Keratinocyte (primary cell): ENCODE data around the gene TMEM176B. TPM values are rescaled to one million over a fixed set of nuclear protein-coding genes. Genes with fewer than 3 reads are reported as not detected.

Source experiments
- DNase-seq: peaks from one replicate; pipeline ENCODE4 v3.0.0-alpha.2; 2011; ENCODE audit warnings: low read depth, missing footprints, low spot score
- FAIRE-seq: peaks from 2 replicates; lab custom pipeline; 2011; peaks lifted over from hg19 to GRCh38; lab: Jason Lieb, UNC
- H2AFZ ChIP-seq: 2 replicates; pipeline ENCODE4 v1.6.0; 2012; ENCODE audit warnings: low read length, control low read depth, inconsistent platforms; ENCODE audit not compliant: control insufficient read depth
- H3K27ac ChIP-seq: 2 replicates; pipeline ENCODE4 v1.5.1; 2011; ENCODE audit warnings: low read length; ENCODE audit not compliant: control insufficient read depth, insufficient read depth
- H3K27me3 ChIP-seq: 3 replicates; pipeline ENCODE4 v1.6.0; 2011; ENCODE audit warnings: low read length; ENCODE audit not compliant: control insufficient read depth, insufficient read depth; ENCODE audit errors: extremely low read depth
- H3K36me3 ChIP-seq, 2 experiments: 2 replicates in 1 of 2; 3 replicates in 1 of 2; pipeline ENCODE4 v1.5.1; 2011; ENCODE audit warnings: low read length in 2 of 2, mild to moderate bottlenecking in 1 of 2; ENCODE audit not compliant: control insufficient read depth in 2 of 2, insufficient read depth in 2 of 2; ENCODE audit errors: extremely low read depth in 1 of 2
- H3K4me1 ChIP-seq: 3 replicates; pipeline ENCODE4 v1.5.1; 2011; ENCODE audit warnings: low read length; ENCODE audit not compliant: control insufficient read depth, insufficient read depth; ENCODE audit errors: extremely low read depth
- H3K4me2 ChIP-seq: 3 replicates; pipeline ENCODE4 v1.6.0; 2011; ENCODE audit warnings: low read depth, low read length; ENCODE audit not compliant: control insufficient read depth, insufficient read depth; ENCODE audit errors: extremely low read depth
- H3K4me3 ChIP-seq, 3 experiments: fragments of 200-600 bp in 1 of 3; sonication (generic) in 1 of 3; 2 replicates in 2 of 3; 3 replicates in 1 of 3; pipeline ENCODE4 v1.5.1; 2011 to 2016; ENCODE audit warnings: low read length in 3 of 3, mild to moderate bottlenecking in 3 of 3, control low read depth in 2 of 3, inconsistent platforms in 1 of 3, low read depth in 1 of 3, mixed read lengths in 1 of 3, mixed run types in 1 of 3, moderate library complexity in 1 of 3; ENCODE audit not compliant: control insufficient read depth in 2 of 3, insufficient read depth in 2 of 3; ENCODE audit errors: extremely low read depth in 1 of 3
- H3K79me2 ChIP-seq: 2 replicates; pipeline ENCODE4 v1.6.0; 2012; ENCODE audit warnings: low read length; ENCODE audit not compliant: control insufficient read depth, insufficient read depth
- H3K9ac ChIP-seq: 3 replicates; pipeline ENCODE4 v1.6.0; 2011; ENCODE audit warnings: low read length; ENCODE audit not compliant: control insufficient read depth, insufficient read depth; ENCODE audit errors: extremely low read depth
- H3K9me1 ChIP-seq: 3 replicates; pipeline ENCODE4 v1.6.0; 2011; ENCODE audit warnings: low read length; ENCODE audit not compliant: control insufficient read depth, insufficient read depth; ENCODE audit errors: extremely low read depth
- H3K9me3 ChIP-seq: 2 replicates; pipeline ENCODE4 v1.5.1; 2012; ENCODE audit warnings: low read depth, low read length; ENCODE audit not compliant: control insufficient read depth
- H4K20me1 ChIP-seq: 3 replicates; pipeline ENCODE4 v1.6.0; 2011; ENCODE audit warnings: low read length; ENCODE audit not compliant: control insufficient read depth, insufficient read depth; ENCODE audit errors: extremely low read depth
- EZH2 ChIP-seq: IDR thresholded peaks from one replicate; pipeline ENCODE4 v1.6.1; 2012; ENCODE audit warnings: inconsistent platforms, mild to moderate bottlenecking, low read length, moderate library complexity
- dilution Hi-C: fragments of 300-500 bp; cut with MboI; formaldehyde crosslinking; loops from one replicate; pipeline ENCODE4 v1.7.0; 2020; ENCODE audit warnings: low sequenced_read_pairs; ENCODE audit not compliant: extremely low pct_ligation_motif_present
- polyA plus RNA-seq, 5 experiments: library from polyadenylated mRNA; depleted of rRNA in 3 of 5; stranded (reverse) in 3 of 5; stranded (forward) in 1 of 5; unstranded in 1 of 5; fragments of >200 nt; gene quantifications; 1 replicate in 1 of 5; 2 replicates in 3 of 5; 3 replicates in 1 of 5; pipeline versions ENCODE4 v1.2.1 to v1.2.3, GENCODE V29; 2011 to 2012; ENCODE audit warnings: missing spikeins in 2 of 5, low read depth in 1 of 5, low replicate concordance in 1 of 5
- TF ChIP-seq, protein P1 (sequence below), 3 experiments: IDR thresholded peaks in 1 of 3; conservative IDR thresholded peaks in 1 of 3; optimal IDR thresholded peaks in 1 of 3; 2 replicates in 2 of 3; 3 replicates in 1 of 3; pipeline versions ENCODE3 to v1.5.1; 2011; ENCODE audit warnings: low read length in 3 of 3, mild to moderate bottlenecking in 3 of 3, moderate library complexity in 2 of 3, control low read depth in 1 of 3, inconsistent platforms in 1 of 3; ENCODE audit not compliant: insufficient read depth in 2 of 3; ENCODE audit errors: extremely low read depth in 1 of 3

Gene TMEM176B
- polyA plus RNA-seq, 1 donor (not counting 4 experiments of a cell fraction or from before 2014, with no cell fraction given): not detected

DNA sequence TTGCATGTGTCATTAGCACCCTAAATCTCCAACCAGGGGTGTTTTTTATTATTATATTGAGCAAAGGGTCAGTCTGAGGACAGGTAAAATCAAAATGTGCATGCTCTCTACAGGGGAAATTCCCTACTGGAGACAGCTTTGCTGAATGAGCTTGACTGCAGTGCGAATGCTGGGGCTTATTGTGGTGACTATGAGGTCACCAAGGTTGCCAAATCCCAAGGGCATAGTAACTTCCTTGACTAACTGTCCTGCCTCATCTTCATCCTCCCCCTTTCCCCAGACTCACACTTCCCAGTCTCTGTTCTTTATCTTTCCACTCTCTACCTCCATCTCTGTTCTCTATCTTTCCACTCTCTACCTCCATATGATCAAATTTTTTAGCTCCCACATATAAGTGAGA lies 29.3 kb upstream of the TMEM176B start:
- Histone ChIP-seq H3K4me1 (no peaks in the 10 kb centered on the region), H3K9me3 (no peaks in the 10 kb centered on the region), H3K27me3 (no peaks in the 10 kb centered on the region), H3K4me2 (no peak overlapping the region), H3K27ac (no peak overlapping the region), H2AFZ (no peak overlapping the region), H3K4me3 (no peak overlapping the region), H3K9ac (no peak overlapping the region), H3K36me3 (no peaks in the 10 kb centered on the region), H3K9me1 (no peaks in the 10 kb centered on the region), H4K20me1 (no peaks in the 10 kb centered on the region), H3K79me2 (no peaks in the 10 kb centered on the region)
- FAIRE-seq (no peak), DNase-seq (no peak)
- no peak for TF ChIP-seq EZH2
- TF ChIP-seq, protein P1, sequence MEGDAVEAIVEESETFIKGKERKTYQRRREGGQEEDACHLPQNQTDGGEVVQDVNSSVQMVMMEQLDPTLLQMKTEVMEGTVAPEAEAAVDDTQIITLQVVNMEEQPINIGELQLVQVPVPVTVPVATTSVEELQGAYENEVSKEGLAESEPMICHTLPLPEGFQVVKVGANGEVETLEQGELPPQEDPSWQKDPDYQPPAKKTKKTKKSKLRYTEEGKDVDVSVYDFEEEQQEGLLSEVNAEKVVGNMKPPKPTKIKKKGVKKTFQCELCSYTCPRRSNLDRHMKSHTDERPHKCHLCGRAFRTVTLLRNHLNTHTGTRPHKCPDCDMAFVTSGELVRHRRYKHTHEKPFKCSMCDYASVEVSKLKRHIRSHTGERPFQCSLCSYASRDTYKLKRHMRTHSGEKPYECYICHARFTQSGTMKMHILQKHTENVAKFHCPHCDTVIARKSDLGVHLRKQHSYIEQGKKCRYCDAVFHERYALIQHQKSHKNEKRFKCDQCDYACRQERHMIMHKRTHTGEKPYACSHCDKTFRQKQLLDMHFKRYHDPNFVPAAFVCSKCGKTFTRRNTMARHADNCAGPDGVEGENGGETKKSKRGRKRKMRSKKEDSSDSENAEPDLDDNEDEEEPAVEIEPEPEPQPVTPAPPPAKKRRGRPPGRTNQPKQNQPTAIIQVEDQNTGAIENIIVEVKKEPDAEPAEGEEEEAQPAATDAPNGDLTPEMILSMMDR (optimal IDR thresholded peaks at IDR 0.05 in 1 of 3, IDR thresholded peaks at IDR 0.05 in 1 of 3, conservative IDR thresholded peaks at IDR 0.05 in 1 of 3; ENCODE audit: extremely low read depth in 1 of 3, insufficient read depth in 2 of 3, low read length in 3 of 3): no peak
- dilution Hi-C loops: no loop called here

DNA sequence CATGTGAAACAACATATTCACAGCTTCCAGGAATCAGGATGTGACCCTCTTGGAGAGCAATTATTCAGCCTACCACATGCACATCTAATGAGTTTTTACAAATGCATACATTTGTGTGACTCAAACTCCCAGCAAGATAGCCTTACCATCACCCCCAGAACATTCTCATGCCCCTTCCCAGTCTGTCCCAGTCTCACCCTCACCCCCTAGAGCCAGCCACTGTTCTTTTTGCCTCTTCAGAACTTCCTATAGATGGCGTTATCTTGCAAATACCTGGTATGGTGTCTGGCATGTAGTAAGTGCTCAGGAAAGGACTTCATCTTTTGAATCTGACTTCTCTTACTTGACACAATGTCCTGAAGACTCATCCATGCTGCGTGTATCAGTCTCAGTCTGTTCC lies 28.2 kb upstream of the TMEM176B start:
- H4K20me1 ChIP-seq: no peaks in the 10 kb centered on the region
- no peaks in the 10 kb centered on the region for H3K79me2 ChIP-seq
- H3K27ac ChIP-seq: no peak overlapping the region
- H3K9me3 ChIP-seq: no peaks in the 10 kb centered on the region
- H3K4me2 ChIP-seq: no peak overlapping the region
- no peaks in the 10 kb centered on the region for H3K27me3 ChIP-seq
- H3K4me1 ChIP-seq: no peaks in the 10 kb centered on the region
- dilution Hi-C loops: no loop called here
- no peak for DNase-seq
- no peak overlapping the region for H3K9ac ChIP-seq
- TF ChIP-seq EZH2: no peak
- no peak overlapping the region for H2AFZ ChIP-seq
- no peak for FAIRE-seq
- no peaks in the 10 kb centered on the region for H3K9me1 ChIP-seq
- H3K36me3 ChIP-seq: no peaks in the 10 kb centered on the region
- H3K4me3 ChIP-seq: no peak overlapping the region
